T-cell (primary cell): Measurements from ENCODE around the gene JAG1. TPM values are rescaled to one million over a fixed set of nuclear protein-coding genes. Genes with fewer than 3 reads are reported as not detected.
A peak's percentile ranks its signal among the peaks of the same experiment; 100 is the strongest.

Experiments used
- ATAC-seq, 4 experiments: fragments of 200-7000 bp in 3 of 4; fragments of 150-1000 bp in 1 of 4; cut with Tn5 transposase; replicated peaks in 1 of 4; 1 replicate in 3 of 4; 2 replicates in 1 of 4; pipeline ENCODE4 v1.10.0; 2021; ENCODE audit warnings: moderate library complexity in 3 of 4, mild to moderate bottlenecking in 2 of 4, moderate number of reproducible peaks in 1 of 4
- CTCF ChIA-PET, 2 donors: fragments of 300-600 bp; sonication (Branson Sonifier 250); formaldehyde crosslinking; loops; one replicate each; lab custom pipeline; 2022; ENCODE audit warnings: antibody characterized with exemption in 2 of 2; lab: Charles Lee
- POLR2A ChIA-PET, 2 donors: fragments of 300-600 bp; sonication (Branson Sonifier 250); formaldehyde crosslinking; loops; one replicate each; lab custom pipeline; 2022; ENCODE audit warnings: antibody characterized with exemption in 2 of 2; lab: Charles Lee
- DNase-seq, 35 experiments: peaks; one replicate each; pipeline versions ENCODE4 v3.0.0 to v3.0.0-alpha.2; 2013 to 2023
- H3K27ac ChIP-seq: one replicate; pipeline ENCODE4 v1.5.1; 2013; ENCODE audit warnings: low read length
- H3K27me3 ChIP-seq, 2 experiments: replicated peaks in 1 of 2; 1 replicate in 1 of 2; 2 replicates in 1 of 2; pipeline versions ENCODE4 v1.6.1 to v1.7.0; 2013; ENCODE audit warnings: low read length in 1 of 2, mixed read lengths in 1 of 2; ENCODE audit not compliant: control insufficient read depth in 2 of 2, insufficient read depth in 2 of 2; ENCODE audit errors: extremely low read depth in 1 of 2
- H3K36me3 ChIP-seq, 2 donors: 1 replicate in 1 of 2; 2 replicates in 1 of 2; pipeline versions ENCODE4 v1.6.1 to v1.7.0; 2013; ENCODE audit warnings: low read length in 1 of 2; ENCODE audit not compliant: control insufficient read depth in 2 of 2, insufficient read depth in 1 of 2; ENCODE audit errors: extremely low read depth in 1 of 2
- H3K4me1 ChIP-seq, 2 experiments: 1 replicate in 1 of 2; 2 replicates in 1 of 2; pipeline versions ENCODE4 v1.6.1 to v1.7.0; 2013; ENCODE audit warnings: low read length in 2 of 2, mixed read lengths in 1 of 2; ENCODE audit not compliant: insufficient read depth in 2 of 2, control insufficient read depth in 1 of 2; ENCODE audit errors: extremely low read depth in 1 of 2
- H3K4me3 ChIP-seq, 2 donors: 1 replicate in 1 of 2; 2 replicates in 1 of 2; pipeline versions ENCODE4 v1.5.1 to v1.7.0; 2013; ENCODE audit warnings: mild to moderate bottlenecking in 2 of 2, low read length in 1 of 2, moderate library complexity in 1 of 2; ENCODE audit not compliant: control insufficient read depth in 1 of 2; ENCODE audit errors: extremely low read depth in 1 of 2
- H3K9me3 ChIP-seq: 2 replicates; pipeline ENCODE4 v1.7.0; 2013
- H3K27ac Mint-ChIP-seq, 2 donors: one replicate each; pipeline ENCODE4 v1.8.0; 2020 to 2021; ENCODE audit warnings: mild to moderate bottlenecking in 2 of 2, mixed read lengths in 2 of 2
- H3K27me3 Mint-ChIP-seq, 2 donors: one replicate each; pipeline ENCODE4 v1.8.0; 2021 to 2022; ENCODE audit warnings: mixed read lengths in 2 of 2
- H3K36me3 Mint-ChIP-seq: one replicate; pipeline ENCODE4 v1.8.0; 2021; ENCODE audit warnings: mixed read lengths
- H3K4me1 Mint-ChIP-seq, 3 donors: one replicate each; pipeline ENCODE4 v1.8.0; 2020 to 2022; ENCODE audit warnings: mixed read lengths in 3 of 3, mild to moderate bottlenecking in 1 of 3
- H3K4me3 Mint-ChIP-seq, 3 donors: one replicate each; pipeline ENCODE4 v1.8.0; 2020 to 2022; ENCODE audit warnings: mild to moderate bottlenecking in 3 of 3, mixed read lengths in 3 of 3, moderate library complexity in 3 of 3
- H3K9me3 Mint-ChIP-seq, 3 donors: one replicate each; pipeline ENCODE4 v1.8.0; 2020 to 2022; ENCODE audit warnings: mixed read lengths in 3 of 3
- WGBS: methylation state at CpG from one replicate; pipeline ENCODE4 v1.1.5; 2013; ENCODE audit warnings: missing lambda C conversion rate; ENCODE audit not compliant: insufficient coverage; 5-methylcytosine and 5-hydroxymethylcytosine counted together
- total RNA-seq, 35 experiments: library from RNA in 6 of 35; stranded (reverse) in 6 of 35; fragments of 120-200 nt in 1 of 35; gene quantifications; one replicate each; pipeline versions ENCODE4 v1.2.1 to v1.2.4 and lab custom pipeline; 2013 to 2026

JAG1 gene
- total RNA-seq, 5 donors from 2014 or later (not counting 1 experiment from before 2014, with no cell fraction given): 0.12 to 1.1 (median 0.56) TPM

GRCh38 chr20:10676518-10676917, 2.7 kb upstream of the JAG1 start:
- Histone ChIP-seq H3K27ac (no peak overlapping the region), H3K36me3 (no peaks in the 10 kb centered on the region), H3K4me3 (no peak overlapping the region), H3K9me3 (no peaks in the 10 kb centered on the region), H3K4me1 (peaks cover 0 to 32% of the 10 kb centered on the region in 2 experiments), H3K27me3 (peaks cover 0 to 44% of the 10 kb centered on the region in 2 experiments)
- Mint-ChIP-seq H3K36me3 (no peaks in the 10 kb centered on the region), H3K9me3 (no peaks in the 10 kb centered on the region), H3K4me1 (peaks cover under 1 to 18% (median 17%) of the 10 kb centered on the region in 3 donors), H3K27me3 (peaks cover 29 to 40% of the 10 kb centered on the region in 2 donors), H3K27ac (no peak overlapping the region), H3K4me3 (no peak overlapping the region)
- 0% methylated on average over 1 of the region's 3 CpGs for WGBS
- CTCF ChIA-PET: no interaction called here
- no peak for DNase-seq
- no peak for ATAC-seq
- POLR2A ChIA-PET: no interaction called here

- Histone ChIP-seq H3K4me1 (peaks cover 0 to 35% of the 10 kb centered on the region in 2 experiments), H3K9me3 (no peaks in the 10 kb centered on the region), H3K27ac (no peak overlapping the region), H3K4me3 (no peak overlapping the region), H3K27me3 (peaks cover 0 to 53% of the 10 kb centered on the region in 2 experiments), H3K36me3 (no peaks in the 10 kb centered on the region)
- WGBS: 88% methylated on average over 4 of the region's 4 CpGs
- Mint-ChIP-seq H3K4me3 (peak overlapping the region; percentile 66 to 69 (median 67)), H3K36me3 (no peaks in the 10 kb centered on the region), H3K4me1 (peaks cover 8 to 28% (median 23%) of the 10 kb centered on the region in 3 donors), H3K9me3 (no peaks in the 10 kb centered on the region), H3K27me3 (peaks cover 36 to 50% of the 10 kb centered on the region in 2 donors), H3K27ac (no peak overlapping the region)
- ATAC-seq (no peak), DNase-seq (no peak)
- POLR2A ChIA-PET: no interaction called here
- CTCF ChIA-PET: no interaction called here
These were observed 1.6 kb upstream of the JAG1 start for GRCh38 chr20:10675450-10675848.

- no peak overlapping the region for H3K27ac Mint-ChIP-seq
- no peak overlapping the region for H3K27ac ChIP-seq
These were observed 1.1 kb upstream of the JAG1 start for GRCh38 chr20:10674684-10675449.

GRCh38 chr20:10673176-10673841, 490 bp downstream of the JAG1 start:
- Histone ChIP-seq H3K27me3 (peaks cover 0 to 56% of the 10 kb centered on the region in 2 experiments), H3K9me3 (no peaks in the 10 kb centered on the region), H3K27ac (no peak overlapping the region), H3K36me3 (no peaks in the 10 kb centered on the region), H3K4me1 (peaks cover 0 to 35% of the 10 kb centered on the region in 2 experiments), H3K4me3 (peak overlapping the region; percentile 31 to 72)
- 2% methylated on average over 61 of the region's 73 CpGs for WGBS
- CTCF ChIA-PET: no interaction called here
- Mint-ChIP-seq H3K4me3 (peak overlapping the region; percentile 72 to 85 (median 77)), H3K36me3 (no peaks in the 10 kb centered on the region), H3K9me3 (no peaks in the 10 kb centered on the region), H3K4me1 (peaks cover 8 to 32% (median 23%) of the 10 kb centered on the region in 3 donors), H3K27me3 (peaks cover 42 to 59% of the 10 kb centered on the region in 2 donors), H3K27ac (no peak overlapping the region)
- DNase-seq (peak in 2 of 35 experiments; percentile 2), ATAC-seq (no peak)
- POLR2A ChIA-PET: no interaction called here

More at GRCh38 chr20:10674684-10675449, 1.1 kb upstream of the JAG1 start:
- ChIA-PET POLR2A (no interaction called here), CTCF (no interaction called here)
- Histone ChIP-seq H3K36me3 (no peaks in the 10 kb centered on the region), H3K4me3 (peak overlapping the region in 1 of 2 donors; percentile 72), H3K4me1 (peaks cover 0 to 35% of the 10 kb centered on the region in 2 experiments), H3K9me3 (no peaks in the 10 kb centered on the region), H3K27me3 (peaks cover 0 to 54% of the 10 kb centered on the region in 2 experiments)
- Mint-ChIP-seq H3K9me3 (no peaks in the 10 kb centered on the region), H3K4me1 (peaks cover 8 to 32% (median 23%) of the 10 kb centered on the region in 3 donors), H3K27me3 (peaks cover 41 to 56% of the 10 kb centered on the region in 2 donors), H3K4me3 (peak overlapping the region; percentile 66 to 69 (median 67)), H3K36me3 (no peaks in the 10 kb centered on the region)
- DNase-seq (peak in 7 of 35 experiments; percentile 1 to 35 (median 11)), ATAC-seq (peak in 1 of 4 experiments; percentile 11)
- 6% methylated on average over 36 of the region's 38 CpGs for WGBS

GRCh38 chr20:10672624-10673127, 1.1 kb downstream of the JAG1 start:
- Histone ChIP-seq H3K4me3 (peak overlapping the region; percentile 26 to 72), H3K9me3 (no peaks in the 10 kb centered on the region), H3K4me1 (peaks cover 0 to 35% of the 10 kb centered on the region in 2 experiments), H3K36me3 (no peaks in the 10 kb centered on the region), H3K27me3 (peaks cover 0 to 54% of the 10 kb centered on the region in 2 experiments), H3K27ac (no peak overlapping the region)
- Mint-ChIP-seq H3K27ac (no peak overlapping the region), H3K4me3 (peak overlapping the region; percentile 69 to 85 (median 71)), H3K9me3 (no peaks in the 10 kb centered on the region), H3K4me1 (peaks cover 8 to 32% (median 23%) of the 10 kb centered on the region in 3 donors), H3K27me3 (peaks cover 42 to 59% of the 10 kb centered on the region in 2 donors), H3K36me3 (no peaks in the 10 kb centered on the region)
- ATAC-seq (no peak), DNase-seq (peak in 5 of 35 experiments; percentile 7 to 30 (median 9))
- CTCF ChIA-PET: no interaction called here
- POLR2A ChIA-PET: no interaction called here
- WGBS: 0% methylated on average over 32 of the region's 47 CpGs

- Histone ChIP-seq H3K4me3 (peak overlapping the region; percentile 26 to 72), H3K4me1 (peaks cover 0 to 35% of the 10 kb centered on the region in 2 experiments), H3K27ac (no peak overlapping the region), H3K36me3 (no peaks in the 10 kb centered on the region), H3K9me3 (no peaks in the 10 kb centered on the region), H3K27me3 (peaks cover 0 to 55% of the 10 kb centered on the region in 2 experiments)
- ChIA-PET POLR2A (no interaction called here), CTCF (no interaction called here)
- DNase-seq: peak in 1 of 35 experiments; percentile 3
- WGBS: 3% methylated on average over 39 of the region's 42 CpGs
- Mint-ChIP-seq H3K27ac (no peak overlapping the region), H3K36me3 (no peaks in the 10 kb centered on the region), H3K9me3 (no peaks in the 10 kb centered on the region), H3K27me3 (peaks cover 38 to 60% of the 10 kb centered on the region in 2 donors), H3K4me3 (peak overlapping the region; percentile 69 to 85 (median 71)), H3K4me1 (peaks cover 8 to 32% (median 23%) of the 10 kb centered on the region in 3 donors)
- no peak for ATAC-seq
These were observed 1.7 kb downstream of the JAG1 start for GRCh38 chr20:10671919-10672623.
